ENCODE results near the gene GRM4. TPM values are rescaled to one million over a fixed set of nuclear protein-coding genes. Genes with fewer than 3 reads are reported as not detected.

The GRM4 gene
- total RNA-seq, 1 experiment from 2014 or later, result 5.6 TPM

GRCh38 chr6:34096193-34096592, 49.7 kb downstream of the GRM4 start:
- Mint-ChIP-seq H3K4me1 (peaks cover 39 to 60% of the 10 kb centered on the region in 2 experiments), H3K9me3 (no peaks in the 10 kb centered on the region), H3K4me3 (peak overlapping the region in 1 of 2 experiments; percentile 6; a peak in 1 of 5 replicates), H3K36me3 (ENCODE audit: insufficient read depth in 1 of 3, low read depth in 3 of 3) (no peaks in the 10 kb centered on the region; a peak in 1 of 7 replicates), H3K27ac (0 out of 7 replicates have a peak overlapping the region, but pooled peaks of 1 of the 3 experiments have one; percentile 3), H3K27me3 (ENCODE audit: low read depth) (no peaks in the 10 kb centered on the region; the same call in 1 of the 2 replicates)
- Histone ChIP-seq H2BK5ac (ENCODE audit: insufficient read length, low read length) (no peak overlapping the region), H3K23ac (ENCODE audit: insufficient read length, low read depth, low read length) (no peak overlapping the region), H4K20me1 (ENCODE audit: control insufficient read depth, insufficient read depth, insufficient read length) (peaks cover 2% of the 10 kb centered on the region), H2AFZ (ENCODE audit: low read length) (no peak overlapping the region), H4K5ac (ENCODE audit: insufficient read length, low read depth, low read length) (no peak overlapping the region), H3K9ac (ENCODE audit: extremely low read depth, insufficient read length, low read length) (no peak overlapping the region), H3K9me3 (ENCODE audit: control insufficient read depth, low read depth, low read length) (no peaks in the 10 kb centered on the region), H2BK20ac (ENCODE audit: low read depth, low read length, poor library complexity, severe bottlenecking) (no peak overlapping the region), H3K27ac (ENCODE audit: insufficient read length, low read depth, low read length) (no peak overlapping the region), H4K91ac (ENCODE audit: insufficient read length, low read depth, low read length) (no peak overlapping the region), H3K4me1 (ENCODE audit: insufficient read depth, low read length) (no peaks in the 10 kb centered on the region; the same call in 1 of the 2 replicates), H3K79me1 (ENCODE audit: insufficient read depth, low read depth, low read length, poor library complexity, severe bottlenecking) (no peaks in the 10 kb centered on the region), H3K4me2 (ENCODE audit: insufficient read depth, insufficient read length, low read length) (no peak overlapping the region), H2BK12ac (ENCODE audit: insufficient read length, low read depth, low read length) (no peak overlapping the region), H2AK5ac (ENCODE audit: insufficient read length, low read length) (no peak overlapping the region), H3K18ac (ENCODE audit: insufficient read length, low read depth, low read length) (no peak overlapping the region), H3K79me2 (ENCODE audit: insufficient read depth, low read length) (no peaks in the 10 kb centered on the region), H3K14ac (ENCODE audit: insufficient read depth, low read length) (no peak overlapping the region), H3T11ph (ENCODE audit: low read length) (no peak overlapping the region), H2BK120ac (ENCODE audit: low read depth, low read length, poor library complexity, severe bottlenecking) (no peak overlapping the region), H2BK15ac (ENCODE audit: low read depth, low read length) (no peak overlapping the region), H3K4ac (ENCODE audit: low read depth, low read length) (no peak overlapping the region), H3K27me3 (ENCODE audit: insufficient read depth, low read length) (no peaks in the 10 kb centered on the region), H3K23me2 (ENCODE audit: insufficient read length, low read depth, low read length, poor library complexity, severe bottlenecking) (no peaks in the 10 kb centered on the region), H4K8ac (replicated peaks; ENCODE audit: insufficient read length, low read depth, low read length) (no peak overlapping the region), H3K56ac (ENCODE audit: insufficient read length, low read depth, low read length) (no peak overlapping the region)
- TF ChIP-seq CTCF (conservative IDR thresholded peaks at IDR 0.05), result no peak
- no CpG with 5 or more reads among the region's 5 CpGs for WGBS (ENCODE audit: extremely low coverage, insufficient read length, low lambda C conversion rate)
- no peak for DNase-seq

Measured in H9 (cell line).